WTC11 (cell line): Measurements from ENCODE around the gene DPH5. TPM values are rescaled to one million over a fixed set of nuclear protein-coding genes. Genes with fewer than 3 reads are reported as not detected.

Experiments used
- ATAC-seq: fragments of 200-7000 bp; cut with Tn5 transposase; 2 replicates; pipeline ENCODE4 v1.10.0; 2021; ENCODE audit warnings: mild to moderate bottlenecking, moderate library complexity
- CTCF ChIA-PET: fragments of 300-600 bp; sonication (Branson Sonifier 250); formaldehyde crosslinking; loops from one replicate; lab custom pipeline; 2021; ENCODE audit warnings: antibody characterized with exemption; lab: Charles Lee
- POLR2A ChIA-PET: fragments of 350-600 bp; sonication (Branson Sonifier 250); formaldehyde crosslinking; loops from one replicate; lab custom pipeline; 2021; ENCODE audit warnings: antibody characterized with exemption; lab: Charles Lee
- DNase-seq: peaks from one replicate; pipeline ENCODE4 v3.0.0; 2021; ENCODE audit warnings: low spot score
- H3K27ac Mint-ChIP-seq: 2 replicates; pipeline ENCODE4 v1.8.0; 2021; ENCODE audit warnings: mixed read lengths
- H3K27me3 Mint-ChIP-seq: 2 replicates; pipeline ENCODE4 v1.8.0; 2021; ENCODE audit warnings: low read depth, mild to moderate bottlenecking, moderate library complexity, mixed read lengths
- H3K36me3 Mint-ChIP-seq: 2 replicates; pipeline ENCODE4 v1.8.0; 2021; ENCODE audit warnings: mixed read lengths
- H3K4me1 Mint-ChIP-seq: 2 replicates; pipeline ENCODE4 v1.8.0; 2022; ENCODE audit warnings: mixed read lengths
- H3K4me3 Mint-ChIP-seq: 2 replicates; pipeline ENCODE4 v1.8.0; 2021; ENCODE audit warnings: mild to moderate bottlenecking, moderate library complexity, mixed read lengths
- H3K9me3 Mint-ChIP-seq: 2 replicates; pipeline ENCODE4 v1.8.0; 2021; ENCODE audit warnings: mixed read lengths
- ATF6 ChIP-seq: sonication (generic); formaldehyde crosslinking; IDR thresholded peaks from 2 replicates; pipeline ENCODE4 v1.8.1; 2023; ENCODE audit warnings: mild to moderate bottlenecking, missing genetic modification reagents
- E2F1 ChIP-seq: sonication (generic); formaldehyde crosslinking; IDR thresholded peaks from 2 replicates; pipeline ENCODE4 v1.8.0; 2022; ENCODE audit warnings: mild to moderate bottlenecking, missing genetic modification reagents
- GABPB1 ChIP-seq: sonication (generic); formaldehyde crosslinking; IDR thresholded peaks from 2 replicates; pipeline ENCODE4 v1.8.1; 2023; ENCODE audit warnings: mild to moderate bottlenecking, missing genetic modification reagents
- KAT7 ChIP-seq: sonication (generic); formaldehyde crosslinking; IDR thresholded peaks from 2 replicates; pipeline ENCODE4 v1.8.1; 2023; ENCODE audit warnings: missing genetic modification reagents, mild to moderate bottlenecking, borderline replicate concordance
- MXD4 ChIP-seq: fragments of 250-450 bp; sonication (Bioruptor Pico); IDR thresholded peaks from 2 replicates; pipeline ENCODE4 v1.8.0; 2021; ENCODE audit warnings: mild to moderate bottlenecking, moderate library complexity, borderline replicate concordance
- NFATC4 ChIP-seq: fragments of 250-450 bp; sonication (Bioruptor Pico); IDR thresholded peaks from 2 replicates; pipeline ENCODE4 v1.9.0; 2021; ENCODE audit warnings: mild to moderate bottlenecking
- NFE2L1 ChIP-seq: sonication (generic); formaldehyde crosslinking; IDR thresholded peaks from 2 replicates; pipeline ENCODE4 v1.8.1; 2023; ENCODE audit warnings: missing genetic modification reagents
- RELA ChIP-seq: sonication (generic); formaldehyde crosslinking; IDR thresholded peaks from 2 replicates; pipeline ENCODE4 v1.8.1; 2022; ENCODE audit warnings: missing genetic modification reagents, mild to moderate bottlenecking, borderline replicate concordance
- SMAD4 ChIP-seq: sonication (generic); formaldehyde crosslinking; IDR thresholded peaks from 2 replicates; pipeline ENCODE4 v1.8.0; 2022; ENCODE audit warnings: mild to moderate bottlenecking, missing genetic modification reagents
- TEAD1 ChIP-seq: sonication (generic); formaldehyde crosslinking; IDR thresholded peaks from 2 replicates; pipeline ENCODE4 v1.8.0; 2022; ENCODE audit warnings: mild to moderate bottlenecking, missing genetic modification reagents
- total RNA-seq: library from RNA; stranded (reverse); gene quantifications from 3 replicates; pipeline ENCODE4 v1.2.3, GENCODE V29; 2021
- TF ChIP-seq, protein P1 (sequence below): sonication (generic); formaldehyde crosslinking; IDR thresholded peaks from 2 replicates; pipeline ENCODE4 v1.8.1; 2022; ENCODE audit warnings: mild to moderate bottlenecking, moderate library complexity, missing genetic modification reagents
- TF ChIP-seq, protein P2 (sequence below): sonication (generic); formaldehyde crosslinking; conservative IDR thresholded peaks from 2 replicates; pipeline ENCODE4 v1.8.1; 2022; ENCODE audit warnings: mild to moderate bottlenecking, missing genetic modification reagents
- TF ChIP-seq, protein P3 (sequence below): sonication (generic); formaldehyde crosslinking; IDR thresholded peaks from 2 replicates; pipeline ENCODE4 v1.8.0; 2022; ENCODE audit warnings: mild to moderate bottlenecking, missing genetic modification reagents
- TF ChIP-seq, protein P4 (sequence below): fragments of 250-450 bp; sonication (Bioruptor Pico); IDR thresholded peaks from 2 replicates; pipeline ENCODE4 v1.9.0; 2021; ENCODE audit warnings: mild to moderate bottlenecking
- TF ChIP-seq, protein P5 (sequence below): sonication (generic); formaldehyde crosslinking; conservative IDR thresholded peaks from 2 replicates; pipeline ENCODE4 v1.8.1; 2023; ENCODE audit warnings: mild to moderate bottlenecking, low read depth, missing genetic modification reagents, moderate library complexity
- TF ChIP-seq, protein P6 (sequence below): sonication (generic); formaldehyde crosslinking; IDR thresholded peaks from 2 replicates; pipeline ENCODE4 v1.8.1; 2022; ENCODE audit warnings: missing genetic modification reagents, borderline replicate concordance

DPH5 gene
- total RNA-seq, 1 experiment from 2014 or later: 64.8 TPM

- H3K27ac Mint-ChIP-seq: peak overlapping the region; percentile 52
- CTCF ChIA-PET: no interaction called here
Observed at GRCh38 chr1:100982793-100983192, 42.8 kb downstream of the DPH5 start.

GRCh38 chr1:100979631-100980030 lies 46.0 kb downstream of the DPH5 start:
- H3K4me3 Mint-ChIP-seq: no peak overlapping the region
- peaks cover 17% of the 10 kb centered on the region for H3K36me3 Mint-ChIP-seq
- H3K9me3 Mint-ChIP-seq: no peaks in the 10 kb centered on the region
- peaks cover 14% of the 10 kb centered on the region for H3K4me1 Mint-ChIP-seq
- TF ChIP-seq, protein P1, sequence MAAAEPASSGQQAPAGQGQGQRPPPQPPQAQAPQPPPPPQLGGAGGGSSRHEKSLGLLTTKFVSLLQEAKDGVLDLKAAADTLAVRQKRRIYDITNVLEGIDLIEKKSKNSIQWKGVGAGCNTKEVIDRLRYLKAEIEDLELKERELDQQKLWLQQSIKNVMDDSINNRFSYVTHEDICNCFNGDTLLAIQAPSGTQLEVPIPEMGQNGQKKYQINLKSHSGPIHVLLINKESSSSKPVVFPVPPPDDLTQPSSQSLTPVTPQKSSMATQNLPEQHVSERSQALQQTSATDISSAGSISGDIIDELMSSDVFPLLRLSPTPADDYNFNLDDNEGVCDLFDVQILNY (CRISPR knock-in tag): no peak
- TF ChIP-seq, protein P2, sequence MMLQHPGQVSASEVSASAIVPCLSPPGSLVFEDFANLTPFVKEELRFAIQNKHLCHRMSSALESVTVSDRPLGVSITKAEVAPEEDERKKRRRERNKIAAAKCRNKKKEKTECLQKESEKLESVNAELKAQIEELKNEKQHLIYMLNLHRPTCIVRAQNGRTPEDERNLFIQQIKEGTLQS (CRISPR knock-in tag): no peak
- TF ChIP-seq GABPB1 (no peak), SMAD4 (CRISPR knock-in tag) (no peak)
- TF ChIP-seq, all 79 proteins: peak for 0
- ATAC-seq (no peak), DNase-seq (no peak)
- H3K27me3 Mint-ChIP-seq: no peaks in the 10 kb centered on the region
- ChIA-PET POLR2A (no interaction called here), CTCF (no interaction called here)
- no peak overlapping the region for H3K27ac Mint-ChIP-seq

More at GRCh38 chr1:100982793-100983192, 42.8 kb downstream of the DPH5 start:
- no peaks in the 10 kb centered on the region for H3K27me3 Mint-ChIP-seq
- DNase-seq: no peak
- peaks cover 14% of the 10 kb centered on the region for H3K4me1 Mint-ChIP-seq
- no peak overlapping the region for H3K4me3 Mint-ChIP-seq
- POLR2A ChIA-PET: no interaction called here
- peaks cover 3% of the 10 kb centered on the region; the same call in 1 of the 2 replicates for H3K36me3 Mint-ChIP-seq
- no peaks in the 10 kb centered on the region for H3K9me3 Mint-ChIP-seq
- peak; percentile 80 for ATAC-seq
- TF ChIP-seq, protein P3, sequence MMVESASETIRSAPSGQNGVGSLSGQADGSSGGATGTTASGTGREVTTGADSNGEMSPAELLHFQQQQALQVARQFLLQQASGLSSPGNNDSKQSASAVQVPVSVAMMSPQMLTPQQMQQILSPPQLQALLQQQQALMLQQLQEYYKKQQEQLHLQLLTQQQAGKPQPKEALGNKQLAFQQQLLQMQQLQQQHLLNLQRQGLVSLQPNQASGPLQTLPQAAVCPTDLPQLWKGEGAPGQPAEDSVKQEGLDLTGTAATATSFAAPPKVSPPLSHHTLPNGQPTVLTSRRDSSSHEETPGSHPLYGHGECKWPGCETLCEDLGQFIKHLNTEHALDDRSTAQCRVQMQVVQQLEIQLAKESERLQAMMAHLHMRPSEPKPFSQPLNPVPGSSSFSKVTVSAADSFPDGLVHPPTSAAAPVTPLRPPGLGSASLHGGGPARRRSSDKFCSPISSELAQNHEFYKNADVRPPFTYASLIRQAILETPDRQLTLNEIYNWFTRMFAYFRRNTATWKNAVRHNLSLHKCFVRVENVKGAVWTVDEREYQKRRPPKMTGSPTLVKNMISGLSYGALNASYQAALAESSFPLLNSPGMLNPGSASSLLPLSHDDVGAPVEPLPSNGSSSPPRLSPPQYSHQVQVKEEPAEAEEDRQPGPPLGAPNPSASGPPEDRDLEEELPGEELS (CRISPR knock-in tag): no peak
- TF ChIP-seq, protein P4, sequence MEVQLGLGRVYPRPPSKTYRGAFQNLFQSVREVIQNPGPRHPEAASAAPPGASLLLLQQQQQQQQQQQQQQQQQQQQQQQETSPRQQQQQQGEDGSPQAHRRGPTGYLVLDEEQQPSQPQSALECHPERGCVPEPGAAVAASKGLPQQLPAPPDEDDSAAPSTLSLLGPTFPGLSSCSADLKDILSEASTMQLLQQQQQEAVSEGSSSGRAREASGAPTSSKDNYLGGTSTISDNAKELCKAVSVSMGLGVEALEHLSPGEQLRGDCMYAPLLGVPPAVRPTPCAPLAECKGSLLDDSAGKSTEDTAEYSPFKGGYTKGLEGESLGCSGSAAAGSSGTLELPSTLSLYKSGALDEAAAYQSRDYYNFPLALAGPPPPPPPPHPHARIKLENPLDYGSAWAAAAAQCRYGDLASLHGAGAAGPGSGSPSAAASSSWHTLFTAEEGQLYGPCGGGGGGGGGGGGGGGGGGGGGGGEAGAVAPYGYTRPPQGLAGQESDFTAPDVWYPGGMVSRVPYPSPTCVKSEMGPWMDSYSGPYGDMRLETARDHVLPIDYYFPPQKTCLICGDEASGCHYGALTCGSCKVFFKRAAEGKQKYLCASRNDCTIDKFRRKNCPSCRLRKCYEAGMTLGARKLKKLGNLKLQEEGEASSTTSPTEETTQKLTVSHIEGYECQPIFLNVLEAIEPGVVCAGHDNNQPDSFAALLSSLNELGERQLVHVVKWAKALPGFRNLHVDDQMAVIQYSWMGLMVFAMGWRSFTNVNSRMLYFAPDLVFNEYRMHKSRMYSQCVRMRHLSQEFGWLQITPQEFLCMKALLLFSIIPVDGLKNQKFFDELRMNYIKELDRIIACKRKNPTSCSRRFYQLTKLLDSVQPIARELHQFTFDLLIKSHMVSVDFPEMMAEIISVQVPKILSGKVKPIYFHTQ (CRISPR knock-in tag): no peak
- TF ChIP-seq, all 79 proteins: peak for 0

GRCh38 chr1:100976936-100977335 lies 48.6 kb downstream of the DPH5 start:
- POLR2A ChIA-PET: no interaction called here
- TF ChIP-seq, protein P5, sequence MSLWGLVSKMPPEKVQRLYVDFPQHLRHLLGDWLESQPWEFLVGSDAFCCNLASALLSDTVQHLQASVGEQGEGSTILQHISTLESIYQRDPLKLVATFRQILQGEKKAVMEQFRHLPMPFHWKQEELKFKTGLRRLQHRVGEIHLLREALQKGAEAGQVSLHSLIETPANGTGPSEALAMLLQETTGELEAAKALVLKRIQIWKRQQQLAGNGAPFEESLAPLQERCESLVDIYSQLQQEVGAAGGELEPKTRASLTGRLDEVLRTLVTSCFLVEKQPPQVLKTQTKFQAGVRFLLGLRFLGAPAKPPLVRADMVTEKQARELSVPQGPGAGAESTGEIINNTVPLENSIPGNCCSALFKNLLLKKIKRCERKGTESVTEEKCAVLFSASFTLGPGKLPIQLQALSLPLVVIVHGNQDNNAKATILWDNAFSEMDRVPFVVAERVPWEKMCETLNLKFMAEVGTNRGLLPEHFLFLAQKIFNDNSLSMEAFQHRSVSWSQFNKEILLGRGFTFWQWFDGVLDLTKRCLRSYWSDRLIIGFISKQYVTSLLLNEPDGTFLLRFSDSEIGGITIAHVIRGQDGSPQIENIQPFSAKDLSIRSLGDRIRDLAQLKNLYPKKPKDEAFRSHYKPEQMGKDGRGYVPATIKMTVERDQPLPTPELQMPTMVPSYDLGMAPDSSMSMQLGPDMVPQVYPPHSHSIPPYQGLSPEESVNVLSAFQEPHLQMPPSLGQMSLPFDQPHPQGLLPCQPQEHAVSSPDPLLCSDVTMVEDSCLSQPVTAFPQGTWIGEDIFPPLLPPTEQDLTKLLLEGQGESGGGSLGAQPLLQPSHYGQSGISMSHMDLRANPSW (CRISPR knock-in tag): no peak
- TF ChIP-seq NFE2L1 (CRISPR knock-in tag): no peak
- TF ChIP-seq RELA (CRISPR knock-in tag): no peak
- no peak for TF ChIP-seq NFATC4 (CRISPR knock-in tag)
- no peak for TF ChIP-seq TEAD1 (CRISPR knock-in tag)
- no peak for TF ChIP-seq KAT7 (CRISPR knock-in tag)
- TF ChIP-seq MXD4 (CRISPR knock-in tag): no peak
- TF ChIP-seq ATF6 (CRISPR knock-in tag): no peak
- TF ChIP-seq E2F1: no peak
- TF ChIP-seq, protein P6, sequence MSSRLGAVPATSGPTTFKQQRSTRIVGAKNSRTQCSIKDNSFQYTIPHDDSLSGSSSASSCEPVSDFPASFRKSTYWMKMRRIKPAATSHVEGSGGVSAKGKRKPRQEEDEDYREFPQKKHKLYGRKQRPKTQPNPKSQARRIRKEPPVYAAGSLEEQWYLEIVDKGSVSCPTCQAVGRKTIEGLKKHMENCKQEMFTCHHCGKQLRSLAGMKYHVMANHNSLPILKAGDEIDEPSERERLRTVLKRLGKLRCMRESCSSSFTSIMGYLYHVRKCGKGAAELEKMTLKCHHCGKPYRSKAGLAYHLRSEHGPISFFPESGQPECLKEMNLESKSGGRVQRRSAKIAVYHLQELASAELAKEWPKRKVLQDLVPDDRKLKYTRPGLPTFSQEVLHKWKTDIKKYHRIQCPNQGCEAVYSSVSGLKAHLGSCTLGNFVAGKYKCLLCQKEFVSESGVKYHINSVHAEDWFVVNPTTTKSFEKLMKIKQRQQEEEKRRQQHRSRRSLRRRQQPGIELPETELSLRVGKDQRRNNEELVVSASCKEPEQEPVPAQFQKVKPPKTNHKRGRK (CRISPR knock-in tag): no peak

More at GRCh38 chr1:100976936-100977335, 48.6 kb downstream of the DPH5 start:
- Mint-ChIP-seq H3K4me3 (no peak overlapping the region), H3K36me3 (peaks cover 21% of the 10 kb centered on the region), H3K27ac (peak overlapping the region; percentile 39; the same call in 1 of the 2 replicates), H3K9me3 (no peaks in the 10 kb centered on the region), H3K4me1 (peaks cover 20% of the 10 kb centered on the region), H3K27me3 (no peaks in the 10 kb centered on the region)
- CTCF ChIA-PET: no interaction called here
- DNase-seq (no peak), ATAC-seq (no peak)
